Natural killer cell (primary cell): ENCODE measurements around the gene ZDHHC21. TPM values are rescaled to one million over a fixed set of nuclear protein-coding genes. Genes with fewer than 3 reads are reported as not detected.

Source experiments
- ATAC-seq, 3 donors: fragments of 150-1000 bp in 2 of 3; fragments of 200-7000 bp in 1 of 3; cut with Tn5 transposase; 1 replicate in 1 of 3; 2 replicates in 2 of 3; pipeline ENCODE4 v1.10.0; 2021; ENCODE audit warnings: mild to moderate bottlenecking in 2 of 3, moderate library complexity in 2 of 3
- DNase-seq, 2 donors: peaks; one replicate each; pipeline versions ENCODE4 v3.0.0 to v3.0.0-alpha.2; 2013 to 2021; ENCODE audit warnings: mixed read lengths in 1 of 2
- H3K27ac ChIP-seq: one replicate; pipeline ENCODE4 v1.5.1; 2013; ENCODE audit warnings: mild to moderate bottlenecking, low read length
- H3K27me3 ChIP-seq: one replicate; pipeline ENCODE4 v1.6.1; 2013; ENCODE audit warnings: low read length; ENCODE audit not compliant: control insufficient read depth, insufficient read depth
- H3K36me3 ChIP-seq: one replicate; pipeline ENCODE4 v1.6.1; 2013; ENCODE audit warnings: low read length; ENCODE audit not compliant: control insufficient read depth, insufficient read depth
- H3K4me1 ChIP-seq: one replicate; pipeline ENCODE4 v1.6.1; 2013; ENCODE audit warnings: low read length; ENCODE audit not compliant: control insufficient read depth, insufficient read depth
- H3K4me3 ChIP-seq: one replicate; pipeline ENCODE4 v1.5.1; 2013; ENCODE audit warnings: low read length
- H3K9me3 ChIP-seq: one replicate; pipeline ENCODE4 v1.6.1; 2013; ENCODE audit warnings: low read length; ENCODE audit not compliant: control insufficient read depth, insufficient read depth
- H3K27ac Mint-ChIP-seq, 2 donors: one replicate each; pipeline ENCODE4 v1.8.0; 2022; ENCODE audit warnings: mild to moderate bottlenecking in 2 of 2, mixed read lengths in 2 of 2, moderate library complexity in 1 of 2
- H3K27me3 Mint-ChIP-seq, 2 donors: one replicate each; pipeline ENCODE4 v1.8.0; 2022; ENCODE audit warnings: low read depth in 2 of 2, mixed read lengths in 2 of 2
- H3K36me3 Mint-ChIP-seq: one replicate; pipeline ENCODE4 v1.8.0; 2022; ENCODE audit warnings: mixed read lengths
- H3K4me1 Mint-ChIP-seq, 2 donors: one replicate each; pipeline ENCODE4 v1.8.0; 2022; ENCODE audit warnings: mixed read lengths in 2 of 2
- H3K4me3 Mint-ChIP-seq: one replicate; pipeline ENCODE4 v1.8.0; 2022; ENCODE audit warnings: mild to moderate bottlenecking, moderate library complexity, mixed read lengths
- H3K9me3 Mint-ChIP-seq, 2 donors: one replicate each; pipeline ENCODE4 v1.8.0; 2022; ENCODE audit warnings: mixed read lengths in 2 of 2
- WGBS: methylation state at CpG from one replicate; pipeline ENCODE4 v1.1.7; 2013; ENCODE audit warnings: missing lambda C conversion rate; ENCODE audit not compliant: insufficient coverage; 5-methylcytosine and 5-hydroxymethylcytosine counted together
- intact Hi-C: fragments of 100-400 bp; cut with micrococcal nuclease; formaldehyde crosslinking; loops from one replicate; pipeline ENCODE4 v1.14.2; 2022
- total RNA-seq, 4 donors: library from RNA; stranded (reverse); fragments of 120-200 nt in 1 of 4; gene quantifications; one replicate each; pipeline versions ENCODE4 v1.2.3 to v1.2.4, GENCODE V29; 2013 to 2022
- TF ChIP-seq, protein P1 (sequence below): fragments of 200-600 bp; IDR thresholded peaks from one replicate; pipeline ENCODE4 v1.8.0; 2022; ENCODE audit warnings: antibody characterized with exemption

The ZDHHC21 gene
- total RNA-seq, 3 donors from 2014 or later (not counting 1 experiment from before 2014, with no cell fraction given): 9.2 to 17.8 (median 12.9) TPM

DNA sequence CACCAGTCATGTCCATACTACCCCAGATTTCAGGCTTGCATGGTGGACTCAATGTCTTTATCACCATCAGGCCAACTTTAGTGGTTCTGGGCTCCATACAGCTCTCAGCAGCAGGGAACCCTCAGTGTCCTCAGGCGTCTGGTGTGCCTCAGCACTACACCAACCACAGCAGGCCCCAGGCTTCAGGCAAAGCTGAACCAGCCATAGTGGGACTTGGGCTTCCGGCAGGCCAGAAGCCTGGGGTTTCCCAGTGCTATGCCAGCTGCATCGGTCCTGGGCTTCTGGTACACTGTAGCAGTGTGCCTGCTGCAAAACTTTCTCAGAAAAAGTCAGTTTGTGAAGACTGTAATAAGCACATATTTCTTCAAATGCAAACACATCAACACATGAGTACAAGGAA, 11.0 kb upstream of the ZDHHC21 start:
- Histone ChIP-seq H3K27me3 (peaks cover 5% of the 10 kb centered on the region), H3K9me3 (peaks cover 10% of the 10 kb centered on the region), H3K4me3 (no peak overlapping the region), H3K27ac (no peak overlapping the region), H3K36me3 (no peaks in the 10 kb centered on the region), H3K4me1 (no peaks in the 10 kb centered on the region)
- H3K4me3 Mint-ChIP-seq: no peak overlapping the region
- no peak for ATAC-seq
- H3K36me3 Mint-ChIP-seq: peaks cover 23% of the 10 kb centered on the region
- 87% methylated on average over 3 of the region's 3 CpGs for WGBS
- peaks cover 11 to 27% of the 10 kb centered on the region in 2 donors for H3K27me3 Mint-ChIP-seq
- TF ChIP-seq, protein P1, sequence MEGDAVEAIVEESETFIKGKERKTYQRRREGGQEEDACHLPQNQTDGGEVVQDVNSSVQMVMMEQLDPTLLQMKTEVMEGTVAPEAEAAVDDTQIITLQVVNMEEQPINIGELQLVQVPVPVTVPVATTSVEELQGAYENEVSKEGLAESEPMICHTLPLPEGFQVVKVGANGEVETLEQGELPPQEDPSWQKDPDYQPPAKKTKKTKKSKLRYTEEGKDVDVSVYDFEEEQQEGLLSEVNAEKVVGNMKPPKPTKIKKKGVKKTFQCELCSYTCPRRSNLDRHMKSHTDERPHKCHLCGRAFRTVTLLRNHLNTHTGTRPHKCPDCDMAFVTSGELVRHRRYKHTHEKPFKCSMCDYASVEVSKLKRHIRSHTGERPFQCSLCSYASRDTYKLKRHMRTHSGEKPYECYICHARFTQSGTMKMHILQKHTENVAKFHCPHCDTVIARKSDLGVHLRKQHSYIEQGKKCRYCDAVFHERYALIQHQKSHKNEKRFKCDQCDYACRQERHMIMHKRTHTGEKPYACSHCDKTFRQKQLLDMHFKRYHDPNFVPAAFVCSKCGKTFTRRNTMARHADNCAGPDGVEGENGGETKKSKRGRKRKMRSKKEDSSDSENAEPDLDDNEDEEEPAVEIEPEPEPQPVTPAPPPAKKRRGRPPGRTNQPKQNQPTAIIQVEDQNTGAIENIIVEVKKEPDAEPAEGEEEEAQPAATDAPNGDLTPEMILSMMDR: no peak
- intact Hi-C loops: no loop called here
- no peak for DNase-seq
- no peak overlapping the region for H3K27ac Mint-ChIP-seq
- H3K4me1 Mint-ChIP-seq: no peaks in the 10 kb centered on the region
- peaks cover 7 to 18% of the 10 kb centered on the region in 2 donors for H3K9me3 Mint-ChIP-seq

DNA sequence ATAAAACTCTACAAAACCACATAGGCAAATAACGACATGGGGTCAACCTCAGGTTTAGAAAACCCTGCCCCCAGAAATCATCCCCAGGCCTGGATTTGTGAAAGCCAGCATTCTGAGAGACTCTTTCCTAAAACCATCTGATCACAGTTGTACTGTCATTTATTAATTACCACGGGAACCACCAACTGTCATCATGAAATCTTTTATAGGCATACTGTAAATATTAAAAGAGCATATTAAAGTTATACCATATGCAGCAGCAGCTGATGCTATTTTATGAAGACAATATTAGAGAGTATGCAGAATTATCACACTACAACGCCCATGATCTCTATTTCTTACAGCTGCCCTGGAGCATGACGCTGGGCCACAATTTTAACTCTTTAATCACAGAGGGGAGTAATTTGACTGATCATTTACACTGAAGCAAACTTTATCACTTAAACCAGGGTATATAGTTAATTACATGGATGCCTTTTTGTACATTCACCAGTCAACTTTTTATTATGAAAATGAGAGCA, 9.0 kb upstream of the ZDHHC21 start:
- Histone ChIP-seq H3K4me1 (no peaks in the 10 kb centered on the region), H3K36me3 (no peaks in the 10 kb centered on the region), H3K9me3 (peaks cover 10% of the 10 kb centered on the region), H3K4me3 (no peak overlapping the region), H3K27me3 (peaks cover 3% of the 10 kb centered on the region), H3K27ac (no peak overlapping the region)
- intact Hi-C loops: no loop called here
- H3K9me3 Mint-ChIP-seq: peaks cover 3 to 15% of the 10 kb centered on the region in 2 donors
- 82% methylated on average over 1 of the region's 4 CpGs for WGBS
- TF ChIP-seq, protein P1: no peak
- no peak overlapping the region for H3K4me3 Mint-ChIP-seq
- H3K36me3 Mint-ChIP-seq: peaks cover 12% of the 10 kb centered on the region
- H3K27me3 Mint-ChIP-seq: peaks cover 10 to 18% of the 10 kb centered on the region in 2 donors
- no peak overlapping the region for H3K27ac Mint-ChIP-seq
- ATAC-seq (no peak), DNase-seq (no peak)
- H3K4me1 Mint-ChIP-seq: no peaks in the 10 kb centered on the region

DNA sequence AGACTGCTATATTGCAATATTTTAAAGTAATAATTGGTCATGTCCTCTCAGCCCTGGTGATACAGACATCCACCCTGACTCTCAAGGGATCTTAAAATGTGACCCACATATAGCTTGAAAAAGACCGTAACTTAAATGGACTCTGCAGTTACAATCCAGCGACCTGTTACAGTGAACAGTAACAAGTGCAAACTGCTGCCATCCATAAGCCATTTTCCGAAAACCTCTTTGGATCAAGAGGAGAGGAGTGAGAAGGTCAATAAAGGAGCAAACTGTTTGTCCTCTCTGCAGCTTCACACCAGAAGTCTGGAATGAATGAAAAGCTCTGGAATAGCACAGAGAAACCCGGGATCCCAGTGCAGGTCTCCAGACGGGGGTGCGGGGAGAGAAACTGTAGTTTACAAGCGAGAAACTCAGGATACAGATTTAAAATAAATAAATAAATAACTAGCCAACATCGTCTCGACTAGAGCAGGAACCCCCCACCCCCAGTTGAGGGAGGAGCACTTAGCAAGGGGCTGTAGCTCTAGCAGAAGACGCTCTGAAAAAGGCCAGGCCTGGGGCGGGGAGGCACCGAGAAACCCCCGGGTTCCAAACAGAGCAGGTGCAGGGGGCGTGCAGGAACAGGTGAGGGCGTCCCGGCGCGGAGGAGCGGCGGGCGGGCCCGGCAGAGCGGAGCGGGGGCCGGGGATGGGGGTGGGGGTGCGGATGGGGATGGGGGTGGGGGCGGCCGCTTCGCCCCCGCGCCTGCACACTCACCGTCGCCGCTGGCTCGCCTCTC, 572 bp downstream of the ZDHHC21 start:
- Mint-ChIP-seq H3K27me3 (peaks cover 3 to 6% of the 10 kb centered on the region in 2 donors), H3K9me3 (no peaks in the 10 kb centered on the region), H3K4me1 (peaks cover 46 to 56% of the 10 kb centered on the region in 2 donors), H3K4me3 (peak overlapping the region; percentile 94), H3K27ac (peak overlapping the region; percentile 69 to 89), H3K36me3 (no peaks in the 10 kb centered on the region)
- Histone ChIP-seq H3K36me3 (peaks cover 5% of the 10 kb centered on the region), H3K27ac (no peak overlapping the region), H3K4me3 (peak overlapping the region; percentile 54), H3K4me1 (peaks cover 12% of the 10 kb centered on the region), H3K9me3 (no peaks in the 10 kb centered on the region), H3K27me3 (no peaks in the 10 kb centered on the region)
- TF ChIP-seq, protein P1: no peak
- DNase-seq (peak; percentile 16 to 52), ATAC-seq (peak in 2 of 3 donors; percentile 52 to 55)
- intact Hi-C loops: loop anchor here (10.0 kb wide), 2 partner anchors 58 to 62 kb away; no protein-coding TSS in a partner anchor
- 6% methylated on average over 15 of the region's 35 CpGs for WGBS
